Fibroblast of peridontal ligament (primary cell): ENCODE measurements around the gene EPHA2.
"Not testable (repeated sequence)": the region's sequence is repeated elsewhere in the genome, so short reads cannot be mapped to it uniquely, and the experiment has no call there.

ENCODE experiments used
- DNase-seq: peaks from one replicate; pipeline ENCODE4 v3.0.0-alpha.2; 2010; ENCODE audit errors: extremely low read depth

EPHA2 gene

DNA sequence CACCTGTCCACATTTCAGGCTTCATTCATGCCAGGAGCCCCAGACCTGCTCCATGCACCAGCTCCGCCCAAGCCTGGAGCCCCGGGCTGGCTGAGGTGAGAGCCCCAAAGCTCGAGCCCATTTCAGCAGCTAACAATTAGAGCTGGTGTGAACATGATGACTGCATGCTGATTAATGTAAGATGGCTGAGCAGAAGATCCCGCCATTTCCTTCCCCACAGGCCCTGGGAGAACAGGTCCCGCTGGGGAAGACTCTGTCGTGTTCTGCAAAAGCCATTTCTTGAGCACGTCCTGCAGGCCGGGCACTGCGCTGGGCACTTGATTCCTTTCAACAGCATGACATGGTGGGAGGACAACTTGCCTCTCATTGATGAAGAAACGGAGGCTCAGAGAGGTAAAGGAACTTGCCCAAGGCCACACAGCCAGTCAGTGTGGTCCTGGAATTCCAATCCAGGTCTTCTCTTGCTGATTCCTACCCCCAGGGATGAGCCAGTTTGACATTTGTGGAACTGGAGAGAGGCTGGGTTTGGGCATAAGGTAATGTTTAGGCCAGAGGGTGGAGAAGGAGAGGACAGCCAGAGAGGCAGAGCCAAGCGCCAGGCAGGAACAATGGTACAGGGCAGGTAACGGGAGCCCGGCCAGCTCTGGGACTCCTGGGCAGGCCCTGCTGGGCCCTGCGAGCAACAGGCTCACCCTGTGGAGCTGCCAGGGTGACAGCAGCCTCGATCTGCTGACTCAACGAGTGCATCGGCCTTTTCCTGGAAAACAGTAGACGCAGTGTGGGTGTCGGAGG, 28.1 kb upstream of the EPHA2 start:
- no peak for DNase-seq

DNA sequence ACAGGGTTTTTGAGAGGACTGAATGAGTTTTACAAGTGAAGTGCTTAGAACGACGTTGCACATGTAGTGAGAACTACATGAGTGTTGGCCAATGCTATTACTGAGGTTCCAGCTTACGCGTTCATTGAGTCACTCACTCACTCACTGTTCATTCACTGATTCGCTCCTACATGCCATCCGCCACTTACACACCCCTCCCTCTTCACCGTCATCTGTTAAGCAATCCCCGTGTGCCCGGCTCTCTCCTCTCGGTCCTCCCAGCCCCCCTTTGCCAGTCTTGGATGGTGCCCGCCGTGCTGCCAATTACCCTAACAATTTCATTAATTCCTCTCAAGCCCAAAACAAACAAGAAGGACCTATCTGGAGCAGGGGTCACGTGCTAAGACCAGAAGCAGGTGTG, 27.3 kb upstream of the EPHA2 start:
- peak; percentile 76 for DNase-seq

DNA sequence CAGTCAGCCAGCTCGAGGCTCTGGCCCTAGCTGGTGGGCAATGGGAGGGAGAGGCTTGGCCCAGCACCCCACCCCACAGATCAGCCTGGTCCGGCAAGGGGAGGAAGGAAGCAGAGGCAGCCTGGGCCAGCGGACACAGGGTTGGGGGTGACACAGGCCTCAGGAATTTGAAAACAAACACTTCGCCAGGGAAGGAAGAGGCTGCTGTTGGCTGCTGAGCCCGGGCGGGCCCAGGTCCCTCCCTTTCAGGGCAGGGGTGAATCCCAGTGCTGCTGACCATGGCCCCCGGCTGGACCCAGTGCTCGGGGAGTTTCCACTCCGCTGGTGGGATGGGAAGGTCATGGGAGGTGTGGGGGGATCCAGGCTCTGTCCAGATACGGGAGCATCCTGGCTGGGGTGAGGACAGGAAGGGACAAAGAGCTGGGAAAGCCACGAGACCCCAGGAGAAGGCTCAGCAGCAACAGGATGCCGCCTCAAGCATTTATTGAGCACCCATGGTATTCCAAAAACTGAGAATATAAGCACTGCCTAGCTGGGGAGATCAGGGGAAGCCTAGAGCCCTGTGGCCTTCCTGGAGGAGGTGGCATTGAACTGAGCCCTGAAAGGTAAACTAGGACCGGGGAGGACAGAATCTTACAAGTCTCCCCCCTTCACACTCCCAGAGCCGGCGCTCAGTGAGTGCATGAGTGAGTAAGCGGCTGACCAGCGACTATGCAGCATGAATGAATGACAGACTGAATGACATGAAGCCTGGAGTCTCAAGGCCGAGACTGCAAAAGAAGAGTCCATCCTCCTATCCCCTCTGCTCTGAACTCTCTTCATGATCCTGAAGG, 26.2 kb upstream of the EPHA2 start:
- peak; percentile 86 for DNase-seq

DNA sequence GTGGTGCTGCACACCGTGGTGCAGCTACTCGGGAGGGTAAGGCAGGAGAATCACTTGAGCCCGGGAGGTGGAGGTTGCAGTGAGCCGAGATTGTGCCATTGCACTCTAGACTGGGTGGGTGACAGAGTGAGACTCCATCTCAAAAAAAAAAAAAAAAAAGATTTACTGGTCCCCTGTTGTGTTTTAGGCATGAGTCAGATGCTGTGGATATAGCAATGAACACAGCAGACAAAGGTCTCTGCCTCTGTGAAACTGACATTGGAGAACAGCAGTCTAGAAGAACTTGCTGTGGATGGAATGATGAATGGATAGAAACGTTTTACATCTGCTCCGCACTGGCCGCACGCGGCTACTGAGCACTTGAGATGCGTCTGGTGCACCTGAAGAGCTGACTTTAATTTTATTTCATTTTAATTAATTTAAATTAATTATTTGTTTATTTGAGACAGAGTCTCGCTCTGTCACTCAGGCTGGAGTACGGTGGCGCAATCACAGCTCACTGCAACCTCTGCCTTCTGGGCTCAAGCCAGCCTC, 24.5 kb upstream of the EPHA2 start:
- DNase-seq: peak; percentile 34

DNA sequence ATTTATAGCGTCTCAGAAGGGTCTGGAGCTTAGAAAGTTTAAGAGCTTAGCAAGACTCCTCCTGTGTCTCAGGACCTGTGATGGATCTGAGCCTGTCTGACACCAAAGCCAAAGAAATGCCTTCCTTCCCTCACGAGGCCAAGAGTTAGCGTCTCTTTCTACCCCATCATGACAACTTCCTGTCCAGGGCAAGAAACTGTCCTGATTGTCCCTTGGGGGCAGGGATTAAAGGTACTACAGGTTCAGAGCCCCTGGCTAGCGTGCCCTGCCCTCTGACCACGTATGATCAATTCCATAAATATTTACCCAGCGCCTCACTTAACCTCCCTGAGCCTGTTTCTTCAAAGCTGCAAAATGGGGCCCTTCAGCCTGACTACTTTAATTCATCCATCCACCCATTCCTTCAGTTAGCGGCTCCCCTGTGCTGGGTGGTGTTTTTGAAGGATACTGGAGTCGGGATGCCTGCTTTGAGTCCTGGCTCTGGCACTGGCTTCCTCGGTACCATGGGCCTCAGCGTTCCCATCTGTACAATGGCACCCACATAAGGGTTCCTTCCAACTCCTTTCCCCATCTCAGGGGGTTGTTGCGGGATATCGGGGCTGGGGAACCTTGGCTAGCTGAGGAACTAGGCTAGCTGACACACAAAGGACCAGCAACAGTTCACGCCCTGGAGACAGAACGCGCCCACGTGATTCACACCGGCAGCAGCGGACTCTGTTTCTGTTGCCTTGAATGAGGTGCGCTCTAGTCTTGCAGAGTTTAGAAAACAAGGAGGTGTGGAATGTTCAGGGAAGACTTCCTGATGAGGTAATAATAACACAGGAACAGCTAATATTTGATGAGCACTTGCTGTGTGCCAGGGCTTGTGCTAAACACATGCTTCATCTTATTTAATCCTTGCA, 23.0 kb upstream of the EPHA2 start:
- DNase-seq: no peak

DNA sequence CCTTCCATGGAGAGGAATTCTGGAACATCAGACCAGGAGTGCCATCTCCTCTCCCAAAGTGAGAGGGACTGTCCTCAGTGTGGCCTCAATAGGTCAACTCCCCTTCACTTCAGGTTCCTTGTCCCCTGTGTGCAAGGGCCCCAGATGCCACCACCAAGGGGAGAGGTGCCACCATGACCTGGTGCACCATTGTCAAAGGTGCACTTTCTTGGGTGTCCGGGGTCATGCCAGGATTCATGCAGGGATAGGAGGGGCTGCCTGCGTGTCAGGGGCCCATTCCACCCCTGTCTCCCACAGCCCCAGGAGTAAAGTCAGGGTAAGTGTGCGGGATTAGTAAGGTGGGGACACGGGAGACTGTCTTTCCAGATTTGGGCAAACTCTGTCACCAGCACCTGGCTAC, 21.4 kb upstream of the EPHA2 start:
- DNase-seq: no peak

DNA sequence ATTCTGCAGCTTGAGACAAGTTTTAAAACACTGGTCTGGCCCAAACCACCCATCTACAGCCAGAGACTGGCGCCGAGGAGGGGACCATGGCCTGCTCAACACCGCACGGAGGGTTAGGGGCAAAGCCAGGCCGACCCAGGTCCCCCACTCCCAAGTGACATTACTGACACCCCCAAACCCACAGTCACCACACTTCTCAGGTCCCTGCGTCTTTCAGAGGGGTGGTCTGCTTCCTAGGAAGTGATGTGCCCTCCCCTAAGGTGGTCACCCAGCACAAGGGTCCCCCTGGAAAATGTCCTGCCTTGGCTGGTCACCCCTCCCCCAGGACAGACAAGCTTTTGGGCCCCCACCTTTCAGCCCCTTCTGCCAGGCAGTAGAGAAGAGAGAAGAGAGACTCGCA, 20.8 kb upstream of the EPHA2 start:
- no peak for DNase-seq

DNA sequence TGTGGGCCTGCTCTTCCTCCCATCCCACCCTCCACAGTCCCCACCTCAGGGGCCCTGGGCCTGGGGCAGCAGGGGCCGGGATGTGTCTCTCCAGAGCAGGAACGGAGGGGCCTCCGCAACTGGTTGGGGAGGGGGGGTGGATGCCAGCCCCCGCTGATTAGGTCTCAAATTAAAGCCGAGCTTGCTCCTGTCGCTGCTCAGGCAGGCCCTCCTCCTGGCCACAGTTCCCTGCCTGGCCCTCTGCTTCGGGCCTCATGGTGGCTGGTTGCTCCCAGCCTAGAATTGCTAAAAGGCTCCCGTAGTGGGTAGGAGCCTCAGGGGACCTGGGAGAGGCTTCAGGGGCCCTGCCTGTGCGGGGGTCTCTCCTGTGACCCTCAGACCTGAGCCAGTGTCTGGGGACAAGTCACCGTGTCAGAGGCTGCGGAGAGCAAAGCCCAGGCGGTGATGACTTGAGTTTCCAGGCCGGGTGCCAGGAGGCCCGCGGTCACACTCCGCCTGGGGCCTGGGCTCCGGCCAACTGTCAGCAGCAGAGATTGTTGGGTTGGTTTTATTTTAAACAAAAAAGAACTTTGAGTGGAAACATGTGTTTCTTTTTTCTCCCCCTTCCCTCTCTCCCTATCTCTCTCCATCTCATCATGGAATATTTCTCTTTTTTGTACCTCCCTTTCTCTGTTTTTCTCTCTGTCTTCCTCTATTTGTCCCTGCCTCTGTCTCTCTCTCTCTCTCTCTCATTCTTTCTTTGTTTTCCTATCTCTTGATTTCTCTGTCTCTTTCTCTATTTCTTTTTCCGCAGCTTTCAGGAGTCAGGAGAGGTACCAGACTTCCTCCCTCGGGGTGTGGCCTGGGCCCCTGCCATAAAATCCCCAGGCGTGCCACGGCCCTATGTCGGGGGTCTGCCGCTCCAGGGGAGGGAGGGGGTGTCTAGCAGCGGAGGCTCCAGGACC, 20.0 kb upstream of the EPHA2 start:
- peak; percentile 92 for DNase-seq

DNA sequence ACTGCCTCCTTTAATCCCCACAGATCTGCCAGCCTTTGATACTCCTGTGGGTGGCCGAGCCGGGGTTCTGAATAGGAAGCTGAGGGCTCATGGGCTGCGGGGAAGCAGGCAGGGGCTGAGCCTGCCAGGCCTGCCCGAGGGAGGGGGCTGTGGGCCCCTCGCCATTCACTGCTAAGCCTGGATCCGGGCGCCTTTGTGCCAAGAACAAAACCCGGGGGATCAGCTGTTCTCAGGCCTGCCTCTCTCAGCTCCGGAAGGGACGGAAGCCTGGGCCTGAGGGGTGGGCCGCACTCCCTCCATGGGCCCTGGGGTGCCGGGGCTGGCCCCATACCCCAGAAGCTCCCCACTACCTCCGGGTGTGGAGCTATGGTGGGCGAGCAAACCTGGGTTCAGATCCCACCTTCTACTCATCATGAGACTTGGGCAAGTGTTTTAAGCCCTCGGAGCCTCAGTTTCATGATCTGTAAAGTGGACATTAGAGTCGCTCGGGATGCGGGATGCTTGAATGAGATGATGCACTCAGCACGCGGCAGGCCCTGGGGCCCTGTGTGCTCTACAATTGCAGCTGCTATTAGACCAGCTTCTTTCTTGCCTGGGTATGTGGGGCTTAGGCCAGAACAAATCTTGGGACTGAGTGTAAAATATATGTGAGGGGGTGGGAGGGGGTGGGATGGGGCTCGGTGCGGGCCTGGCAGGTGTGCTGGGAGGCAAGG, 19.2 kb upstream of the EPHA2 start:
- DNase-seq: peak; percentile 26

DNA sequence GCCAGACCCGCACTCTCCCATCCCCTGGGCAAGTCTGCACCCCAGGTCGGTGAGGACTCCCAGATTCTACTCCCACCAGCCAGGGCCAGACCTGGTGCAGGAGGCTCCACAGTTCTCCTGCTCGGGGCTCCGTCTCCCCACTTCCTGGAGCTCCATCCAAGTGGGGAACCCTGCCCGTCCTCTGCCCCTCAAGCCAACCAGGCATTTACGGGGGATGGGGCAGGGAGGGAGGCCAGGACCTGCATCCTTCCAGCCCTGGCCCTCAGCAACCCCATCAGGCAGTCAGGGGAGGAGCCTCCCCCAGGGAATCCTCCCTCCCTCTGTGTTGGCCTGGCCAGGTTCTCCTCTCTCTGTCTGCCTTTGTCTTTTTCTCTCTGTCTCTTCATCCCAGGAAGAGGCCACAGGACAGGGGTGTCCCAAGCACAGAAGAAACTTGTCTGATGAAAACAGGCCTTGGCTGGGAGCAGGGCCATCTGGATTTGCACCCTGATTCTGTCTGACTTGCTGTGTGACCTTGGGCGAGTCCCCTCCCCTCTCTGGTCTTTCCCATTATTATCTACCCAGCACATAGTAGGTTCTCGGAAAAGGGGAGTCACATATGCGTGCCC, 18.5 kb upstream of the EPHA2 start:
- no peak for DNase-seq

DNA sequence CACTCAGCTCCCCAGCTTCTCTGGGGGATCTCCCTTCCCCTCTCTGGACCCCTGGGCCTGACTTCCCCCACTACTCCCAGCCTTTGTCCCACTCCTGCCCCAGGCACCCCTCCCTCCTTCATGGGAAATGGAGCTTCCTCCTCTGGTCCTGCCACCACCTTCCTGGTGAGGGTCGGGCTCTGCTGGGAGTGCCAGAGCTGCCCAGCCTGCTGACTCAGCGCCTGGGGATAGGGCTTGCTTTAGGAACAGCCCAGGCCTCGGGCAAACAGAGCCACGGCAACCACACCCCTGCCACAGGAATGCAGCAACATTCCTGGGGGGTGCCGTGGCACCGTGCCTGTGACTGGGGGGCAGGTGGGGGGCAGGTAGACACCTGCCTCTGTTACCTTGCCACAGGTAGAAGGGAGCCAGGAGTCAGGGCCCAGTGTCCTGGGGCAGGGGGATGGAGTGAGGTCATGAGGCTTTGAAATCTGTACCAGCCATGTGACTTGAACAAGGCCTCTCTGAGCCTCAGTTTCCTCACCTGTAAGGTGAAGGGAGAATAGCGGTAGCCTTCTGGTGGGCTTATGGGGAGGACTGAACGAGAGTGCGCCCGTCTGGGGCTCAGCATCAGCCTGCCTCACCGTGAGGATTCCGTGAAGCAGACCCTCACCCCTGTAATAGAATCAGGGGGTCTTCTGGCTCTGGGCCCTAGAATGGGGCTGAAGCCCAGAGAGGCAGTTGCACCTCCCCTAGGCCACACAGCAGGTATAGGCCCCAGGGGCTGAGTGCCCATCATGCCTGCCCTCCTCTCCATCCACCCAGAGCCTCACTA, 17.8 kb upstream of the EPHA2 start:
- peak; percentile 49 for DNase-seq

DNA sequence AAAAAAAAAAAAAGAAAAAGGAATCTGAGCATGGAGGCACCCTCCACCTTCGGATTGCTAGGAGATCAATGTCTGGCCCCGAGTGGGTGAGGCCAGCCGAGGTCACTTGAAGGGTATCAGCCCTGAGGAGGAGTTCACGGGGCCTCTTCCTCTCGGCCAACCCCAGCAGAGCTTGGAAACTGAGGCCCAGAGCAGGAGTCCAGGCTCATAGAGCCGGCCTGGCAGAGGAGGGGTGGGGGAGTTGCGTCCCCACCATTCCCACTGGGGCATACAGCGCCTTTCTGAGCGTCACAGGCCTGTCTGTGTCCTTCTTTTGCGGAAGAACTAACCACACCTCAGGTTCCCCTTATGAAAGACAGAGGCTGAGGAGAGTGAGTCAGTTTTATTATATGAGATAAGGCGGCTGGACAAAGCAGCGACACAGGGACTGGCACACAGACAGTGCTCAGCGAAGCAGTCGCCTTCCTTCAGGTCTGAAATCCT, 17.1 kb upstream of the EPHA2 start:
- no peak for DNase-seq

DNA sequence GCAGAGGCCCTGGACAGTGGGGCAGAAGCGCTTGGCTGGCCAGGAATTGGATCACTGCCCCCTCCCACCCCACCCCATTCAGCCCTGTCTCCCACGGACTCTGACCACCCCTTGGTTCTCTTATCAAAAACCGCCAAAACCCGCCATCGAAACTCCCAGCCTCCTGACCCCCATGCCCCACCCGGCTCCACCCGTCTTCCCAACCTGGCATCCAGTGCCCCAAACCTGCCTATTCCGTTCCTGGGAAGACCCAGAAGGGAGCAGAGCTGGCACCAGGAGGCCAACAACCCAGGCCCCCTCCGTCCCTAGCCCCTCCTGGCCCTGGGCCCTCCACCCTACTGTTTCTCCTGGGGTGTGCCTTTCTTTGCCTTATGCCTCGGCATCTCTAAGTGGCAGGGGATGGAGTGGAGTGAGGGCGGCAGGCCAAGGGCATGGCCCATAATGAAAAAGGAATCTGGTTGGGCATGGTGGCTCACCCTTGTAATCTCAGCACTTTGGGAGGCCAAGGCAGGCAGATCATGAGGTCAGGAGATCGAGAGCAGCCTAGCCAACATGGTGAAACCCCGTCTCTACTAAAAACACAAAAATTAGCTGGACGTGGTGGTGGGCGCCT, 16.5 kb upstream of the EPHA2 start:
- no peak for DNase-seq

DNA sequence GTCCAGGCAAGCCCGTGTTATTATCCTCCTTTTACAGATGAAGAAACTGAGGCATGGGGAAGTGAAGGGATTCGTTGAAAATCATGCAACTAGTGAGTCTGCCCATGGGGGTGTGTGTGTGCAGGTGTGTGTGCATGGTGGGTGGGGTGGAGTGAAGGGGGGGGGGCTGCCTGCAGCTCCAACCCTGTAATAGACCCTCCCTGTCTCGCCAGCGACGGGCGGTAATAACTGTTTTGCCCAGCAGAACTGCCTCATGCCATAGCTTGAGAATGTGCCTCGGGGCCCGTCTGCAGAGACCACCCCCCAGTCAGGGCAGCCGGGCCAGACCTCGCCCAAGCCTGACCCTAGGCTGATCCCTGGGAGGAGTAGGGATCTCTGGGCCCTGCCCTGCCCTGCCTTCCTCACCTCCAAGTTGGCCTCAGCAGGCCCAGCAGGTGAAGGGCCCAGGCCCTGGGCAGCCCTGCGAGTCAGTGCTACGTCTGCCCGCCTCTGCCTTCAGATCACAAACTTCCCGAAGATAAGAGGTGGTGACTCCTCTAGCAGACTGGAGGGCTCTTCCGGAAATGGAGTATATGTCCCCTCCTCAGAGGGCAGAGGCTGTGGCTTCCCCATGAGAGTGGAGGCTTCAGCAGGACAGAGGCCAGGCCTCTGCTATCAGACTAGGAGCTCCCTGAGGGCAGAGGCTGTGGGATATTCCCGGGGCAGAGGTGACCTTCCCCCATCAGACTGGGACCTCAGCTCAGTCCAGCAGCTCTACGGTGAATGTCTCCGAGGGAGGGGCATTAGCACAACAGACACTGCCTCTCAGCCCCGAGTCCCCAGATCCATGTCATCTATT, 15.7 kb upstream of the EPHA2 start:
- DNase-seq: no peak

DNA sequence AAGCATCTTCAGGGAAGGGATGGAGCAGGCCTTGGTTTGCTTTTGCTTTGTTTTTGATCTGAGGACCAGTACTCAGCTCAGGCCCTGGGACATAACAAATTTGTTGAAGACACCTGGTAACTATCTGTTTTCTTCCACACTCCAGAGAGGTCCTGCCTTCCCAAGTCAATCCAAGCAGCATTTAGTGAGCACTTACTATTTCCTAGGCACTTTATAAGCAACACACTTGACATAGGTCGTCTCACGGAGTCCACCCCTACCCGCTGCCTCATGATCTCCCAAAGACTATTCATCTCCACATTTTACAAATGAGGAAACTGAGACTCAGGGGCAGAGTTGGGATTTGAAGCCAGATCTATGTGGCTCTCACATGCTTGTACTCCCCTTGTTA, 14.4 kb upstream of the EPHA2 start:
- DNase-seq: no peak

DNA sequence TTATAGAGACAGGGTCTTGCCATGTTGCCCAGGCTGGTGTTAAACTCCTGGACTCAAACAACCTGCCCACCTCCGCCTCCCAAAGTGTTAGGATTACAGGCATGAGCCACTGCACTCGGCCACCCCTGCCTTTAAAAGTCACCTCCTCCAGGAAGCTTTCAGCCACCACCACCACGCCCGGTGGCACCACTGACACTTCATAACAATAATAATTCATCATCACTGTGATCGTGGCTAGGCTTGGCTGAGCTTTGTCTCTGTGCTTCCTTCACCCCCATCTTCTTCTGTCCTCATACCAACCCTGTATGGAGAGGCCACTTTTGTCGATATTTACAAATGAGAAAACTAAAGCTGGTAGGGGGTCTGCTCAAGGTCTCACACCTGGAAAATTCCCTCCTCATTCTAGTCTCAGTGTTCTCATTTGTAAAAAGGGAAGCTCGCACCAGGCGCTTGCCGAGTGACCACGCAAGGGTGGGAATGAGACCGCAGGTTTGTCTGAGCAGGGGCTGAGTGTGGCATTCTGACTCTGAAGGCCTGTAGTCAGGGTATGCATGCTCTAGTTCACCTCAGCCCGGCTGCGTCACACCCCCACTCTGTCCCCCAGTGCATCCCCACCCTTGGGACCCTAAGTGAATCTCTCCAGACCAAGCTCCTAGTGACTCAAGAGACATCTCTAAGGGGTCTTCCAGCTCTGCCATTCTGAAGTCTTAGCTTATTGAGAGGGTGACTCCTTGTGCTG, 12.9 kb upstream of the EPHA2 start:
- no peak for DNase-seq

DNA sequence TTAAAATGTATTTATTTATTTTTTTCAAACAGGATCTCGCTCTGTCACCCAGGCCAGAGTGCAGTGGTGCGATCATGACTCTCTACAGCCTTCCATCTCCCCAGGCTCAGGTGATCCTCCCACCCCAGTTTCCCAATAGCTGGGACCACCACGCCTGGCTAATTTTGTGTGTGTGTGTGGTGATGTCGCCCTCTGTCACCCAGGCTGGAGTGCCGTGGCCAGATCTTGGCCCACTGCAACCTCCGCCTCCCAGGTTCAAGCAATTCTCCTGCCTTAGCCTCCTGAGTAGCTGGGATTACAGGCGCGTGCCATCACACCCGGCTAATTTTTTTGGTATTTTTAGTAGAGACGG, 12.3 kb upstream of the EPHA2 start:
- DNase-seq: not testable (repeated sequence)
